HG03457 (cell line): ENCODE results near the gene ARHGAP32.
"Not testable (repeated sequence)": the region's sequence is repeated elsewhere in the genome, so short reads cannot be mapped to it uniquely, and the experiment has no call there.

ENCODE experiments used
- ATAC-seq: cut with Tn5 transposase; IDR thresholded peaks from one replicate; pipeline ENCODE4 v1.9.1; 2021; ENCODE audit warnings: moderate number of reproducible peaks; ENCODE audit not compliant: unreplicated experiment

The ARHGAP32 gene

GRCh38 chr11:129204150-129204838 lies 12.2 kb upstream of the ARHGAP32 start:
- no peak for ATAC-seq

GRCh38 chr11:129202646-129203045 lies 10.5 kb upstream of the ARHGAP32 start:
- ATAC-seq, result no peak

- ATAC-seq, result no peak
These were observed 3.6 kb upstream of the ARHGAP32 start for GRCh38 chr11:129195682-129196081.

GRCh38 chr11:129191649-129192048 lies 476 bp downstream of the ARHGAP32 start:
- ATAC-seq, result no peak

- ATAC-seq, result no peak
These were observed 2.0 kb downstream of the ARHGAP32 start for GRCh38 chr11:129190087-129190486.

- ATAC-seq, result no peak
These were observed 2.5 kb downstream of the ARHGAP32 start for GRCh38 chr11:129189646-129190045.

- ATAC-seq, result not testable (repeated sequence)
These were observed 7.0 kb downstream of the ARHGAP32 start for GRCh38 chr11:129185082-129185481.

- no peak for ATAC-seq
These were observed 7.5 kb downstream of the ARHGAP32 start for GRCh38 chr11:129184581-129184980.

- ATAC-seq, result no peak
These were observed 24.8 kb downstream of the ARHGAP32 start for GRCh38 chr11:129167315-129167714.

GRCh38 chr11:129163714-129164164 lies 28.4 kb downstream of the ARHGAP32 start:
- ATAC-seq, result no peak

- ATAC-seq, result not testable (repeated sequence)
These were observed 35.0 kb downstream of the ARHGAP32 start for GRCh38 chr11:129157080-129157479.

- no peak for ATAC-seq
These were observed 36.4 kb downstream of the ARHGAP32 start for GRCh38 chr11:129155745-129156144.

- no peak for ATAC-seq
These were observed 43.6 kb downstream of the ARHGAP32 start for GRCh38 chr11:129148487-129148886.

- no peak for ATAC-seq
These were observed 45.9 kb downstream of the ARHGAP32 start for GRCh38 chr11:129146191-129146590.

- ATAC-seq, result no peak
These were observed 46.8 kb downstream of the ARHGAP32 start for GRCh38 chr11:129145276-129145675.

- ATAC-seq, result no peak
These were observed 47.9 kb downstream of the ARHGAP32 start for GRCh38 chr11:129144256-129144655.

GRCh38 chr11:129143335-129143734 lies 48.8 kb downstream of the ARHGAP32 start:
- no peak for ATAC-seq

GRCh38 chr11:129141748-129142523 lies 50.2 kb downstream of the ARHGAP32 start:
- no peak for ATAC-seq

- no peak for ATAC-seq
These were observed 60.8 kb downstream of the ARHGAP32 start for GRCh38 chr11:129131316-129131715.

- not testable (repeated sequence) for ATAC-seq
These were observed 63.1 kb downstream of the ARHGAP32 start for GRCh38 chr11:129128881-129129620.

GRCh38 chr11:129119036-129119435 lies 73.1 kb downstream of the ARHGAP32 start:
- no peak for ATAC-seq
